CD4-positive, alpha-beta T cell (primary cell): ENCODE results near the gene GFOD2. TPM values are rescaled to one million over a fixed set of nuclear protein-coding genes. Genes with fewer than 3 reads are reported as not detected.

ENCODE experiments used
- ATAC-seq: fragments of 200-7000 bp; cut with Tn5 transposase; one replicate; pipeline ENCODE4 v1.10.0; 2022; ENCODE audit warnings: mild to moderate bottlenecking; ENCODE audit not compliant: poor library complexity
- CTCF ChIA-PET: fragments of 350-600 bp; sonication (Branson Sonifier 250); formaldehyde crosslinking; loops from one replicate; lab custom pipeline; 2021; ENCODE audit warnings: antibody characterized with exemption, inconsistent platforms; lab: Charles Lee
- POLR2A ChIA-PET: fragments of 350-600 bp; sonication (Branson Sonifier 250); formaldehyde crosslinking; loops from one replicate; lab custom pipeline; 2021; ENCODE audit warnings: antibody characterized with exemption, inconsistent platforms; lab: Charles Lee
- DNase-seq, 14 experiments: peaks; one replicate each; pipeline ENCODE4 v3.0.0-alpha.2; 2013 to 2020; ENCODE audit warnings: mixed read lengths in 2 of 14
- H3K27ac ChIP-seq, 2 donors: one replicate each; pipeline versions ENCODE4 v1.5.1 to v1.7.0; 2013; ENCODE audit warnings: low read length in 2 of 2, low read depth in 1 of 2, mild to moderate bottlenecking in 1 of 2
- H3K27me3 ChIP-seq, 2 experiments: 1 replicate in 1 of 2; 2 replicates in 1 of 2; pipeline versions ENCODE4 v1.6.1 to v1.7.0; 2013; ENCODE audit warnings: low read length in 2 of 2, control low read depth in 1 of 2, mild to moderate bottlenecking in 1 of 2, moderate library complexity in 1 of 2; ENCODE audit not compliant: insufficient read depth in 2 of 2, control insufficient read depth in 1 of 2
- H3K36me3 ChIP-seq: one replicate; pipeline ENCODE4 v1.6.1; 2013; ENCODE audit warnings: low read length, control low read depth; ENCODE audit not compliant: insufficient read depth
- H3K4me1 ChIP-seq: one replicate; pipeline ENCODE4 v1.6.1; 2013; ENCODE audit warnings: low read length, control low read depth; ENCODE audit not compliant: insufficient read depth
- H3K4me3 ChIP-seq: one replicate; pipeline ENCODE4 v1.5.1; 2013; ENCODE audit warnings: mild to moderate bottlenecking, low read length, moderate library complexity
- H3K9me3 ChIP-seq, 2 experiments: 1 replicate in 1 of 2; 2 replicates in 1 of 2; pipeline versions ENCODE4 v1.6.1 to v1.7.0; 2013; ENCODE audit warnings: low read length in 2 of 2, mild to moderate bottlenecking in 2 of 2, control low read depth in 1 of 2, moderate library complexity in 1 of 2; ENCODE audit not compliant: control insufficient read depth in 1 of 2, insufficient read depth in 1 of 2
- H3K27ac Mint-ChIP-seq: one replicate; pipeline ENCODE4 v1.8.0; 2020; ENCODE audit warnings: mixed read lengths
- H3K27me3 Mint-ChIP-seq: one replicate; pipeline ENCODE4 v1.8.0; 2021; ENCODE audit warnings: mixed read lengths
- H3K36me3 Mint-ChIP-seq: one replicate; pipeline ENCODE4 v1.8.0; 2021; ENCODE audit warnings: low read depth, mixed read lengths
- H3K4me1 Mint-ChIP-seq: one replicate; pipeline ENCODE4 v1.8.0; 2021; ENCODE audit warnings: low read depth, mixed read lengths
- H3K4me3 Mint-ChIP-seq: one replicate; pipeline ENCODE4 v1.8.0; 2020; ENCODE audit warnings: mild to moderate bottlenecking, mixed read lengths
- H3K9me3 Mint-ChIP-seq: one replicate; pipeline ENCODE4 v1.8.0; 2020; ENCODE audit warnings: mixed read lengths
- CTCF ChIP-seq: fragments of 200-600 bp; IDR thresholded peaks from one replicate; pipeline ENCODE4 v1.8.0; 2022; ENCODE audit warnings: antibody characterized with exemption, mild to moderate bottlenecking
- intact Hi-C, 2 experiments: fragments of 100-400 bp; cut with DNase I in 1 of 2; cut with micrococcal nuclease in 1 of 2; formaldehyde crosslinking; loops; one replicate each; pipeline versions ENCODE4 v1.15.1 to v1.9.0; 2023 to 2025; cut with DNase I, micrococcal nuclease
- total RNA-seq, 174 experiments: library from RNA in 2 of 174; stranded (reverse) in 2 of 174; gene quantifications; one replicate each; pipeline ENCODE4 v1.2.3 and lab custom pipeline; 2021 to 2026

Gene GFOD2
- total RNA-seq, 2 experiments from 2014 or later = 2.8 to 3.7 TPM

GRCh38 chr16:67666559-67667452 lies 52.3 kb downstream of the GFOD2 start, which contains the start of the genes C16orf86 and ENKD1:
C16orf86 (plus strand) TSS chr16:67666814; CDS start chr16:67666971, 157 bp downstream.
ENKD1 (minus strand) TSS chr16:67666750; CDS start chr16:67666442, 308 bp downstream.
- peak within 1 kb of the TSS; percentile 90 for H3K4me3 Mint-ChIP-seq
- H3K36me3 Mint-ChIP-seq = peaks cover 3% of the 10 kb centered on the region
- DNase-seq = peak; percentile 69 to 93 (median 78)
- peaks cover 26% of the 10 kb centered on the region for H3K4me1 Mint-ChIP-seq
- CTCF ChIA-PET = interaction anchor here (0.6 to 6.1 kb wide), 10 partner anchors 22 to 273 kb away, joined by 3 to 81 read pairs (median 5); partner anchors contain the start of genes ATP6V0D1, CARMIL2, CTCF and GFOD2
- Histone ChIP-seq H3K36me3 (no peaks in the 10 kb centered on the region), H3K9me3 (no peaks in the 10 kb centered on the region), H3K27ac (peak within 1 kb of the TSS; percentile 28 to 44), H3K4me1 (peaks cover 39% of the 10 kb centered on the region), H3K27me3 (no peaks in the 10 kb centered on the region), H3K4me3 (peak within 1 kb of the TSS; percentile 65)
- H3K9me3 Mint-ChIP-seq = no peaks in the 10 kb centered on the region
- intact Hi-C loops = loop anchor here (1.0 to 5.0 kb wide), 4 partner anchors 23 to 185 kb away; partner anchors contain the start of genes AGRP (in 1 of the 2), ATP6V0D1 (in 1 of the 2), CENPT (in 1 of the 2) and NUTF2 (in 1 of the 2)
- peak; percentile 64 for ATAC-seq
- no peak for TF ChIP-seq CTCF
- no peaks in the 10 kb centered on the region for H3K27me3 Mint-ChIP-seq
- peak within 1 kb of the TSS; percentile 62 for H3K27ac Mint-ChIP-seq
- POLR2A ChIA-PET = interaction anchor here (0.6 to 3.3 kb wide), 8 partner anchors 22 to 146 kb away, joined by 3 to 26 read pairs (median 9); partner anchors contain the start of genes CARMIL2, CTCF and GFOD2

- no peaks in the 10 kb centered on the region for H3K27me3 ChIP-seq
- POLR2A ChIA-PET = interaction anchor here (1.1 to 3.3 kb wide), 3 partner anchors 103 to 145 kb away, joined by 3 to 26 read pairs (median 25); partner anchors contain the start of gene CTCF
- no peaks in the 10 kb centered on the region for H3K27me3 Mint-ChIP-seq
- DNase-seq (peak in 1 of 14 experiments; percentile 40), ATAC-seq (no peak)
- H3K36me3 ChIP-seq = no peaks in the 10 kb centered on the region
- H3K9me3 Mint-ChIP-seq = no peaks in the 10 kb centered on the region
- H3K4me3 ChIP-seq = peak overlapping the region; percentile 65
- peaks cover 3% of the 10 kb centered on the region for H3K36me3 Mint-ChIP-seq
- H3K27ac Mint-ChIP-seq = no peak overlapping the region
- peaks cover 46% of the 10 kb centered on the region for H3K4me1 ChIP-seq
- no peak overlapping the region for H3K27ac ChIP-seq
- no peak for TF ChIP-seq CTCF
- intact Hi-C loops = loop anchor here (2.0 to 5.0 kb wide), 3 partner anchors 141 to 184 kb away; partner anchors contain the start of genes AGRP (in 1 of the 2), ATP6V0D1 (in 1 of the 2), CENPT (in 1 of the 2) and NUTF2 (in 1 of the 2)
- no peaks in the 10 kb centered on the region for H3K9me3 ChIP-seq
- H3K4me3 Mint-ChIP-seq = peak overlapping the region; percentile 82
- CTCF ChIA-PET = interaction anchor here (3.4 to 6.1 kb wide), 2 partner anchors 103 to 145 kb away, joined by 14 to 81 read pairs; partner anchors contain the start of gene CTCF
- H3K4me1 Mint-ChIP-seq = peaks cover 32% of the 10 kb centered on the region
Observed at GRCh38 chr16:67666032-67666551, 53.0 kb downstream of the GFOD2 start.

- Mint-ChIP-seq H3K4me3 (peak overlapping the region; percentile 82), H3K4me1 (peaks cover 34% of the 10 kb centered on the region), H3K36me3 (peaks cover 5% of the 10 kb centered on the region), H3K9me3 (no peaks in the 10 kb centered on the region), H3K27ac (peak overlapping the region; percentile 62), H3K27me3 (no peaks in the 10 kb centered on the region)
- Histone ChIP-seq H3K36me3 (no peaks in the 10 kb centered on the region), H3K27me3 (no peaks in the 10 kb centered on the region), H3K4me3 (no peak overlapping the region), H3K4me1 (peaks cover 48% of the 10 kb centered on the region), H3K27ac (no peak overlapping the region), H3K9me3 (no peaks in the 10 kb centered on the region)
- ATAC-seq = no peak
- no peak for DNase-seq
- no peak for TF ChIP-seq CTCF
- ChIA-PET CTCF (interaction anchor here (1.3 to 6.1 kb wide), 2 partner anchors 118 to 144 kb away, joined by 4 to 81 read pairs; no protein-coding TSS in a partner anchor), POLR2A (interaction anchor here (1.1 to 3.3 kb wide), 3 partner anchors 103 to 145 kb away, joined by 3 to 25 read pairs (median 4); partner anchors contain the start of gene CTCF)
- intact Hi-C loops = loop anchor here in 1 of 2 experiments (5.0 kb wide), 2 partner anchors 182 to 183 kb away; partner anchors contain the start of genes AGRP, ATP6V0D1, CENPT and NUTF2
Observed at GRCh38 chr16:67665598-67665997, 53.5 kb downstream of the GFOD2 start.
